NCI-H1694 treated with DMSO at 0.1 percent for 48 hours (cell line): ENCODE data around the gene CFAP97D2.
"Not testable (repeated sequence)": the region's sequence is repeated elsewhere in the genome, so short reads cannot be mapped to it uniquely, and the experiment has no call there.

Source experiments
- DNase-seq: peaks from one replicate; lab custom pipeline; 2025; lab: John Stamatoyannopoulos, UW

CFAP97D2 gene

GRCh38 chr13:114179087-114179658, at the start of gene CFAP97D2:
TSS of gene CFAP97D2 (plus strand) at chr13:114179257. CDS start at chr13:114179331, 74 bp downstream.
- no peak for DNase-seq

DNA sequence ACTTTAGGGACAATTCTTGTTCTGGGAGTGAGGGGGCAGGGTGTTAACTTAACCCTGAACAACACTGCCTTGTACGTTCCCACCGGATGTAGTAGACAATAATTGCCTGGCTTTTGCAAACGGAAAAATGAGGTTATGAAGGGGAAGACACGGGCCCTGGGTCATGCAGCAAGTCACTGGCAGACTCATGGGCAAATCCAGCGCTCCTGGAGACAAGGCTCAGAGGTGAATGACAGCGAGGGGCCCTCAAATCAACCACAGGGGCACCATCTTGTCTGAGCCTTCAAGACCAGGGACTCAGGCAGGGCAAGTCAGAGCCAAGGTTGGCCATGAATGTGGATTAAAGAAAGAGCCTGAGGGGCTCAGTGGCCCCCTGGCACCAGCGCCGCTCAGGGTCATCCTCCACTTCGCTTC, 49.4 kb upstream of the CFAP97D2 start:
- no peak for DNase-seq

GRCh38 chr13:114130131-114130836, 48.8 kb upstream of the CFAP97D2 start:
- DNase-seq = no peak

GRCh38 chr13:114130837-114131582, 48.0 kb upstream of the CFAP97D2 start:
- no peak for DNase-seq

DNA sequence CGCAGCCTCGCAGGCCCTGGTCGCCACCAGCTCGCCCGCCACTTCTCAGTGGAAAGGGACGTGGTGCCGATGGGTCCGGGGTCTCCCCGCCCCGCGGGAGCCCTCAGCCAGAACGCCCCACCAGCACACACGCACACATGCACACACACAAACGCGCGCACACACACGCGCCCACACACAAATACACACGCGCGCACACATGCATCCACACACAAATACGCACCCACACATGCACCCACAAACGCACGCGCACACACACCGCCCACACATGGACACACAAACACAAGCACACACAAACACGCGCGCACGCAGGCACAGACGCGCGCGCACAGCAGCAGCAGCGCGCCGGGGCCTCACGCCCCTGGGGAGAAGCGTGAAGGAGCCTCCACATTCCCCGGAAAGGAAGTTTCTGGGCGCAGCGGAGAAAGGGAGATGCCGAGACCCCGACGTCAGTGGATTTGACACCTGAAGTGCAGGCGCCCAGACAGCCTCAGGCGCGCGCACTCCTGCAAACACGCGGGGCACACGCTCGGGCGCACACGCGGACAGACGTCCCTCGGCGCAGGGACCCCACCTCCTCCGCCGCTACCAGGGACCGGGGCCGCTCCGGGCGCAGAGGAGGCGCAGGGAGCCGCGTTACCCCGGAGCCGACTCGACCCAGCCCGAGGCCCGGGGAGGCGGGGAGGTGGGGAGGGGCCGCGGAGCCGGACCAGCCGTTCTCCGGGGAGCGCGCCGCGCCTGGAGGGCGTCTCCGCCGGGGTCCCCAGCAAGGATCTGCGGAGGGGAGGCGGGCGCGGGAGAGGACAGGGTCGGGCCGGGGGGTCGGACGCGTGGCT, 47.3 kb upstream of the CFAP97D2 start:
- DNase-seq = no peak

DNA sequence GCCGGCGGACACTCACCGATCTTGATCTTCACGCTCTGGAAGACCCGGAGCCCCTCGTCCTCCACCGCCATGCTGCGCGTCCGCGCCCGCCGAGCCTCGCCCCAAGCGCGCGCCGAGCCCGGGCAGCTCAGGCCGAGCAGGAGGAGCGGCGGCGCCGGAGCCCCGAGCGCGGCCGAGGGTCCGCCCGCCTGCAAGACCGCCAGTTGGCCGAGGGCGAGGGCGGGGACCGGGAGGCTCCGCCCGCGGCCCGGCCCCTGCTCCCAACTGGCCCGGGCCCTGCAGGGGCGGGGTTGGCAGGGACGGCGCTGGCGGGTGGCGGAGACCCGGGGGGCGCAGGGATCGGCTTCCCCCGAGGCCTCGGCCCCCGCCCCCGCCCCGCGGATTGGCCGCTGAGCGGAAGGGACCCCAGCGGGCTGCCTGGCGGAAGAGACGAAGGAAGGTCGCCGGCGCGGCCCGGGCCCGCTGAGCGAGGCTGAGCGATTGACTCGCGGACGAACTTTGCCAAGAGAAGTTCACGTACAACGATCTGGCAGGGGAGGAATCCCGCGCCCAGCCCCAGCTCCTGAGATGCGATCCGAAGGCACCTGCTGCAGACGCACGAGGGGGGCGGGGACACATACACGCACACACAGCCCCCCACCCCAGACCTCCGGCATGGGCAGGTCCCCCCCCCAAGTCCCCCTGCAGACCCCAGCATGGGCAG, 46.5 kb upstream of the CFAP97D2 start, which contains the start of gene RASA3:
Gene RASA3 (minus strand): TSS at position 205 of the 703 bp plus-strand sequence. CDS start 134 bp downstream, at position 71.
- peak; percentile 58 for DNase-seq

GRCh38 chr13:114133126-114133525, 45.9 kb upstream of the CFAP97D2 start:
- DNase-seq = not testable (repeated sequence)

DNA sequence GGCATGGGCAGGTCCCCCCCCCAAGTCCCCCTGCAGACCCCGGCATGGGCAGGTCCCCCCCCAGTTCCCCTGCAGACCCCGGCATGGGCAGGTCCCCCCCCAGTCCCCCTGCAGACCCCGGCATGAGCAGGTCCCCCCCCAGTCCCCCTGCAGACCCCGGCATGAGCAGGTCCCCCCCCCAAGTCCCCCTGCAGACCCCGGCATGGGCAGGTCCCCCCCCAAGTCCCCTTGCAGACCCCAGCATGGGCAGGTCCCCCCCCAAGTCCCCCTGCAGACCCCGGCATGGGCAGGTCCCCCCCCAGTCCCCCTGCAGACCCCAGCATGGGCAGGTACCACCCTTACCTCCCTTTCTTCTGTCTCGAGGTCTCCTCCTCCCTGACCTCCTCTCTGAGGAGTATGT, 45.5 kb upstream of the CFAP97D2 start:
- DNase-seq = not testable (repeated sequence)

- no peak for DNase-seq
Observed at GRCh38 chr13:114134111-114134943, 44.7 kb upstream of the CFAP97D2 start.

DNA sequence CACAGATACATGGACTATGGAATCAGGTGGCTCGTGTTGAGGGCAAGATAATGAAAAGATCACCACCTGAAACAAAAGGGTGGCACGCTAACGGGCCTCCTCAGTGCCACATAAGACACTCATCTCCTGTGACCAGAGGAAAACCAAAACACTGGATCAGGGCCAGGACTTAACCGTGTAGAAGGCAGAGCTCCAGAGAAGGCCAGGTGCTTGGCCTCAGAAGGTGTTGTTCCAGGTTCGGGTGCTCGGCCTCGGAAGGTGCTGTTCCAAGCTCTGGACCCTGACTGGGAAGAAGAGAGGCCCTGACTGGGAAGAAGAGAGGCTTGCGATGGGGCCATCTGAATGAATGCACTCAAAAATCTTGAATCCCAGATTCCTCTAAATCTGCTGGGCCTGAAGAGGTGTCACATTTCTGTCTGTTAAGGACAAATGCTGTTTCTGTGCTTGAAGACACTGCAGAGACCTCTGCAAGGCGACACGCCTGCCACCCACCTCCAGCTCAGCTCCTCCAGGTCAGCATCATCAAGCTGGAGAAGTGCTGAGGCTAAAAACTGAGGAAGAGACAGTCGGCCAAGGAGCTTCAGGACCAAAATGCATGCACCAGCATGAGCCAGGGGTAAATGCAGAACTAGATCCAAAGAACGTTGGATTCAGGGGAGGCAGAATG, 44.0 kb upstream of the CFAP97D2 start:
- DNase-seq = no peak

DNA sequence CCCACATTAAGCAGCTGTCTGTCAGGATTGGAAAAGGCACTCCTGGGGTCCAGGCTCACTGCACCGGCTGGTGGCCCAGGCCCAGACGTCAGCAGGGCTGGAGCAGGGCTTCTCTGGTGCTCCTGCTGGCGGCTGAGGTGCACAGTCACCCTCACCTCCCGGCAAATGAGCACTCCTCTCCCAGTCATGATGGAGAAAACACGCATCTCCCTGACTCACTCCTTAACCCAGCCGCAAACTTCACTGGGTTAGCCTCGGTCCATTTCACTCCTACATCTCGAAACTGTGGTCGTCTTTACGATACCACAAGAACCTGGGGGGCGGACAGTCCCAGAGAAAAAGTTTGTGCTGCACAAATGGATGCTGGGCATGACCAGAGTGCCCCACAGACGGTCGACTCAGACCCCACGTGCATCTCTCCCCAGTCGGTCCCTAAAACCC, 43.3 kb upstream of the CFAP97D2 start:
- DNase-seq = no peak

GRCh38 chr13:114136576-114136975, 42.5 kb upstream of the CFAP97D2 start:
- DNase-seq = no peak

- DNase-seq = no peak
Observed at GRCh38 chr13:114140131-114140905, 38.7 kb upstream of the CFAP97D2 start.

- no peak for DNase-seq
Observed at GRCh38 chr13:114140906-114141250, 38.2 kb upstream of the CFAP97D2 start.

DNA sequence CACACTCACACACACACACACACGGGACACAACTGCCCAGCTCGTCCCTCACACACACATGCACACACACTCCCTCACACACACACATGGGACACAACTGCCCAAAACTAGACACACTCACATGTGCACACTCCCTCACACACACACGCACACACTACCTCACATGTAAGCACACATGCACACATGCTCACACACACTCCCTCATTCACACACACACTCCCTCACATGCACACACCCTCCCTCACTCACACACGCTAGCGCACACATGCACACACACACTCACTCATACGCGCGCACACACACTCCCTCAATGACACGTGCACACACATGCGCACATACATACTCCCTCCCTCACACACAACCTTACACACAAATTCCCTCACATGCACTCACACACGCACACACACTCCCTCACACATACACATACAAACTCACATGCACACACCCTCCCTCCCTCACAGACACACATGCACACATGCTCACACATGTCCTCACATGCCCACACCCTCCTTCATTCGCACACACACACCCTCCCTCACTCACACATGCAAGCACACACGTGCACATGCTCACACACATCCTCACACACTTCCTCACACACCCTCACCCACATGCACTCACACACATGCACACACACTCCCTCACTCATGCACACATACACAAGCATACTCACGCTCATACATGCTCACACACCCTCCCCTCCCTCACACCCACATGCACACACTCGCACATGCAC, 37.6 kb upstream of the CFAP97D2 start:
- no peak for DNase-seq

- DNase-seq = no peak
Observed at GRCh38 chr13:114142137-114142550, 36.9 kb upstream of the CFAP97D2 start.

DNA sequence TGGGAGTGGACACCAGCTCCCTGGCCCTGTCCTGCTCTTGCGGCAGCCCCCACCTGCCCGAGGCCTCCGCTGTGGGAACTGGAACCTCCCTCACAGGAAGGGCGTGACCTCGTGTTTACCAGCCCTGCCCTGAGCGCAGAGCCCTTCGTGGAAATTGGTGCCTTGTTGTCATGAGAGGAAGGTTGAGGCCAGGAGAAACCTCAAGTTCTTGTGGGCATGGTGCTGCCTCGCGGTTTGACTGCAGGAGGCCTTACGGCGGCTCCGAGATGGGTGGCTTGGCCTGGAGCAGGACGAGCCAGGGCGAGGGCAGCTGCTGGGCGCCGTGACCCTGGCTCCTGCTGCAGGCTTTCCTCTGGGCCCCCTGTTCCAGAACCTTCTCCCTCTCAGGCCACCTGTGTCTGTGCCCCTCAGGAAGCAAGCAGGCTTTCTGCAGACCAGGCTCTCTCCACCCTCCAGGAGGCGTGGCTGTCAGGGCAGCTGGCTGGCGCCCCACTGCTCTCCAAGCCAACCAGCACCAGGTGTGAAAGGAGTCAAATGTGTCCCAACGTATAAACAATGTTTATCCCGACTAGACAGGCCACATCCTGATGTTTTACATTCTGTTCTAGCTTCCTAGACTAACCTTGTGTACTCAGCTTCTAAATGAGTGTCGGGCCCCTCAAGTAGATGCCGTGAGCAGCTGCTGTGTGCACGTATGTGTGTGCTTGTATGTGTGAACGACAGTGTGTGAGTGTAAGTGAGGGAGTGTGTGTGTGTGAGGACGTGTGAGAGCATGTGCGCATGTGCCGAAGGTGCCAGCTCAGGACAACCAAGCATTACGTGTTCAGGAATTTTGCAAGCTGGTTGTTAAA, 36.2 kb upstream of the CFAP97D2 start:
- peak; percentile 73 for DNase-seq
